Chondrocyte (in vitro differentiated cells): ENCODE data around the gene ASPA. TPM values are rescaled to one million over a fixed set of nuclear protein-coding genes. Genes with fewer than 3 reads are reported as not detected.

ENCODE experiments used
- DNase-seq: peaks from one replicate; pipeline ENCODE4 v3.0.0; 2021; ENCODE audit warnings: mixed read lengths, low spot score
- H3K27ac Mint-ChIP-seq: one replicate; pipeline ENCODE4 v1.8.0; 2021; ENCODE audit warnings: mild to moderate bottlenecking, moderate library complexity, mixed read lengths; ENCODE audit not compliant: unreplicated experiment
- H3K27me3 Mint-ChIP-seq: 2 replicates; pipeline ENCODE4 v1.8.0; 2021; ENCODE audit warnings: low read depth, mixed read lengths
- H3K36me3 Mint-ChIP-seq: 2 replicates; pipeline ENCODE4 v1.8.0; 2021; ENCODE audit warnings: low read depth, mixed read lengths
- H3K4me1 Mint-ChIP-seq: 2 replicates; pipeline ENCODE4 v1.8.0; 2021; ENCODE audit warnings: low read depth, mild to moderate bottlenecking, mixed read lengths
- H3K4me3 Mint-ChIP-seq: one replicate; pipeline ENCODE4 v1.8.0; 2021; ENCODE audit warnings: mild to moderate bottlenecking, moderate library complexity, mixed read lengths; ENCODE audit not compliant: unreplicated experiment
- H3K9me3 Mint-ChIP-seq: 2 replicates; pipeline ENCODE4 v1.8.0; 2021; ENCODE audit warnings: low read depth, mixed read lengths
- total RNA-seq: library from RNA; stranded (reverse); gene quantifications from 3 replicates; pipeline ENCODE4 v1.2.1, GENCODE V29; 2021
- TF ChIP-seq, protein P1 (sequence below): fragments of 200-600 bp; sonication (generic); IDR thresholded peaks from 2 replicates; pipeline ENCODE4 v1.5.0; 2021; ENCODE audit warnings: antibody characterized with exemption, mild to moderate bottlenecking, moderate library complexity

The ASPA gene
- total RNA-seq, 1 donor from 2014 or later: not detected

DNA sequence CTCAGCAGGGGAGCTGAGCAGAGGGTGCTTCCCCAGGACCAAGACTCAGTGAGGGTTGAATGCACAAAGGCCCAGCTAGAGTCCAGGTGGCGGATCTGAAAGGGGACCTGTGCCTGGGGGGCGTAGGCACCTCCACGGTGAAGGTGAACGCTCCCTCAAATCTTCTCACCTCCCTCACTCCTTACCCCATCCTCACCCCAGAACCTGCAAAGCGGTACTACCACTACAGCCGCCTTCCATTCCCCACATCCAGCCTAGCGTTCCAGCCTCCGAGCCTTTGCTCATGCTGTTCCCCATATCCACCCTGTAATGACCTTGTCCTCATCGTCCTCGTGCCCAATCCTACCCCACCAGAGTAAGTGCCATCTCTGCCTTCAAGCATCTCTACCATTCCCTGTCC lies 51.2 kb downstream of the ASPA start:
- no peaks in the 10 kb centered on the region for H3K27me3 Mint-ChIP-seq
- TF ChIP-seq, protein P1, sequence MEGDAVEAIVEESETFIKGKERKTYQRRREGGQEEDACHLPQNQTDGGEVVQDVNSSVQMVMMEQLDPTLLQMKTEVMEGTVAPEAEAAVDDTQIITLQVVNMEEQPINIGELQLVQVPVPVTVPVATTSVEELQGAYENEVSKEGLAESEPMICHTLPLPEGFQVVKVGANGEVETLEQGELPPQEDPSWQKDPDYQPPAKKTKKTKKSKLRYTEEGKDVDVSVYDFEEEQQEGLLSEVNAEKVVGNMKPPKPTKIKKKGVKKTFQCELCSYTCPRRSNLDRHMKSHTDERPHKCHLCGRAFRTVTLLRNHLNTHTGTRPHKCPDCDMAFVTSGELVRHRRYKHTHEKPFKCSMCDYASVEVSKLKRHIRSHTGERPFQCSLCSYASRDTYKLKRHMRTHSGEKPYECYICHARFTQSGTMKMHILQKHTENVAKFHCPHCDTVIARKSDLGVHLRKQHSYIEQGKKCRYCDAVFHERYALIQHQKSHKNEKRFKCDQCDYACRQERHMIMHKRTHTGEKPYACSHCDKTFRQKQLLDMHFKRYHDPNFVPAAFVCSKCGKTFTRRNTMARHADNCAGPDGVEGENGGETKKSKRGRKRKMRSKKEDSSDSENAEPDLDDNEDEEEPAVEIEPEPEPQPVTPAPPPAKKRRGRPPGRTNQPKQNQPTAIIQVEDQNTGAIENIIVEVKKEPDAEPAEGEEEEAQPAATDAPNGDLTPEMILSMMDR: no peak
- H3K27ac Mint-ChIP-seq: no peak overlapping the region
- no peaks in the 10 kb centered on the region for H3K36me3 Mint-ChIP-seq
- DNase-seq: peak; percentile 48
- no peaks in the 10 kb centered on the region for H3K9me3 Mint-ChIP-seq
- H3K4me1 Mint-ChIP-seq: peaks cover 3% of the 10 kb centered on the region
- no peak overlapping the region for H3K4me3 Mint-ChIP-seq

DNA sequence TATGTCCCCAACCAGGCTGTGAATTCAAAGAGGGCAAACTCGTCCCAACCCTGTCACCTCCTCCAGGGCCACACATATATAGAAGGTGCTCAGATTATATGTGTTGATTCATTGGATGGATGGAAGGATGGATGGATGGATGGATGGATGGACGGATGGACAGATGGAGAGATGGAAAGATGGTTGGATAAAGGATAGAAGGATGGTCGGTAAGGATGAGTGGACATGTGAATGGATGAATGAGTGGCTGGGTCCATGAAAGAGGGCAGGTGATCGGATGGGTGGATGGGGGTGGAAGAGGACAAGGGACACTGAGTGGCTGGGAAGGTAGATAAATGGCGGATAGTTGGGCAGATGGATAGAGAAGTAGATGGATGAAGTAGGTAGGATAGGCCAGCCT lies 51.7 kb downstream of the ASPA start:
- Mint-ChIP-seq H3K4me3 (no peak overlapping the region), H3K36me3 (no peaks in the 10 kb centered on the region), H3K9me3 (no peaks in the 10 kb centered on the region), H3K27ac (no peak overlapping the region), H3K27me3 (no peaks in the 10 kb centered on the region), H3K4me1 (peaks cover 3% of the 10 kb centered on the region)
- no peak for DNase-seq
- TF ChIP-seq, protein P1: no peak

DNA sequence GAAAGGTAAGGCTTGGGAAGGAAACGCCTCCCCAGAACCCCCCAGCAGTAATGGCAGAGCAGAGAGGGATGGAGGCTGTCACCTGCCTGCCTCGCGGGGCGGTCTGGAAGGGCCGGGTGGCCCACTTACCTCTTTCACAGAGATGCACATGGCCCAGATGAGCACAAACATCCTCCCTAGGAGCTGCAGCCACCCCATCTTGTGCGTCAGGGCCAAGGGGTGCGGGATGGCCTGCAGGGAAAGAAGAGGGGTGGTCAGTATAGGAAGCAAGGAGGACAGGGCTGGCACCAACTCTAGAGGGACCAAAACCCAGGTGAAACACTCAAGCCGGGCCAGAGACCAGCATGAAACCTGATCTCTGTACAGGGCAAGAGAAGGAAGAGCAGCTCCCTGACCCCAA lies 52.1 kb downstream of the ASPA start:
- H3K4me1 Mint-ChIP-seq: peaks cover 3% of the 10 kb centered on the region

DNA sequence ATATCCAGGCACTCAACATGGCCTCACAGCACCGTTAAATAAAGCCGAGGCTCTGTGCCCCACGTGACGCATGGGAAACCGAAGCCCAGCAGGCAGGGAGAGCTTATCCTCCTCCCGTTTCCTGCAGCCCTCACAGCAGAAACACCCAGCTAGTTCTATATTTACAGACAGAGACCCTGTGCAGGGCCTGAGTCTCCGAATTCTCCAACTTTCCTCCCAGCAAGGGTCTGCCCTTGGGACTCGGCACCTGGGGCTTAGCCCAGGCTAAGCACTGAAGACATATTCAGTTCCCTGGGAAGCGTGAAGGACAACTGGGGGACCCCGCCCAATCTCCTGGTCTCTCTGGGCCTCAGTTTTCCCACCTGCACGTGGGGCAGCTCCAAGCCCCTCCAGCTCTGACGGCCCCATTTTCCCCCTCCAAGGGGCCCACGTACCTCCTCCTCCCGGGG lies 52.6 kb downstream of the ASPA start:
- Mint-ChIP-seq H3K36me3 (no peaks in the 10 kb centered on the region), H3K27ac (no peak overlapping the region), H3K4me1 (peaks cover 3% of the 10 kb centered on the region), H3K4me3 (no peak overlapping the region), H3K9me3 (no peaks in the 10 kb centered on the region), H3K27me3 (peaks cover 2% of the 10 kb centered on the region)
- peak; percentile 54 for DNase-seq
- TF ChIP-seq, protein P1: no peak

More for the DNA sequence above, 52.1 kb downstream of the ASPA start:
- Mint-ChIP-seq H3K9me3 (no peaks in the 10 kb centered on the region), H3K4me3 (no peak overlapping the region), H3K27ac (no peak overlapping the region), H3K36me3 (no peaks in the 10 kb centered on the region), H3K27me3 (no peaks in the 10 kb centered on the region)
- TF ChIP-seq, protein P1: no peak
- peak; percentile 72 for DNase-seq

DNA sequence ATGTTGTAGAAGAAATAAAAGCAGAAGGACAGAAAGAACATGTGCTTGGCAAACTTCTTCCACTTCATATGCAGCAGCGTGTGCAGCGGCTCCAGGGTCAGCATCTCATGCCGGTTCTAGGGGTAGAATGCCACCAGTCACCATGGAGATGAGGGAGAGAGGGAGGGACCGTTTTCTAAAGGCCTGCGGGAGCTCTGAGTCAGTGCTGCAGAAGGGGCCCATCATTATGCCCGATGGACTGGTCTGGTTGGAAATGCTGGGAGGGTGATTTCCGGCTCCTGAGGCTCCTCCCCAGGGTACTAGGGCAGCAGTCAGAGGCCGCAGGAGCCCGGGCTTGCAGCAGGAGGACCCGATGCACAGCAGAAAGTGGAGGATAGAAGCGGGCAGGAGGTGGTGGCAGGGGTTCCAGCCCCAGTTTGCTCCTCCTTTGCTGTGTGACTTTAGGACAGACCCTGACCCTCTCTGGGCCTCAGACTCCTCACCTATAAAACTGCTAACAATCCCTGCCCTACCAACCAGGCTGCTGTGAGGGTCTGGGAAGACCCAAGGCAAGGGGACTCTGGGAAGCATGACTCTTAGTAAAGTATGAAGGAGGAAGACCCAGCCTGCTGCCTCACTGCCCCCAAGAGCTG lies 53.2 kb downstream of the ASPA start:
- Mint-ChIP-seq H3K36me3 (no peaks in the 10 kb centered on the region), H3K27me3 (peaks cover 2% of the 10 kb centered on the region), H3K4me1 (peaks cover 3% of the 10 kb centered on the region), H3K27ac (no peak overlapping the region), H3K4me3 (no peak overlapping the region), H3K9me3 (no peaks in the 10 kb centered on the region)
- peak; percentile 38 for DNase-seq
- TF ChIP-seq, protein P1: no peak
